GM12865 (cell line): Measurements from ENCODE around the gene PHYHIPL.

Experiments used
- DNase-seq: peaks from one replicate; pipeline ENCODE4 v3.0.0; 2010; ENCODE audit warnings: low read depth
- H3K4me3 ChIP-seq: 2 replicates; pipeline ENCODE4 v1.5.1; 2011; ENCODE audit warnings: mild to moderate bottlenecking, low read depth, low read length, control low read depth
- TF ChIP-seq, protein P1 (sequence below): IDR thresholded peaks from 2 replicates; pipeline ENCODE4 v1.5.1; 2011; ENCODE audit warnings: low read length, control low read depth, low read depth, inconsistent platforms; ENCODE audit not compliant: insufficient read depth; ENCODE audit errors: missing control alignments

The PHYHIPL gene

DNA sequence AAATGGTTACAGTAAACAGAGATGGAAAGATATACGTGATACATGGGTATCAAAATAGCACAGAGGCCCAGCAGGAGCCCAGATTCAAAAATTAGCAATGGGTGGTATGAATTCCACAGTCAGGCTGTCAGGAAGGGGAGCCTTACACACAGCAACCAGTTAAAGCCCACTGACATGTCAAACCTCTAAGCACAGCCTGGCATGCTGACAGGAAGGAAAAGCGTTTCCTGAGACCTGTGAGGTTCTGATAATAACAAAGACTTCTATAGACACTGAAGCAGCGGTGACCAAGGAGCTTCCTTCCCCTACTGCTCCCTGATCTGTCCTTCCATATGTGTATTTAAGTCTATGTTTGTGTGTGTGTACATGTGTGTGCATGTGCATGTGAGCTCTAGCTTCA, 89.9 kb downstream of the PHYHIPL start:
- H3K4me3 ChIP-seq, result no peak overlapping the region
- no peak for DNase-seq
- TF ChIP-seq, protein P1, sequence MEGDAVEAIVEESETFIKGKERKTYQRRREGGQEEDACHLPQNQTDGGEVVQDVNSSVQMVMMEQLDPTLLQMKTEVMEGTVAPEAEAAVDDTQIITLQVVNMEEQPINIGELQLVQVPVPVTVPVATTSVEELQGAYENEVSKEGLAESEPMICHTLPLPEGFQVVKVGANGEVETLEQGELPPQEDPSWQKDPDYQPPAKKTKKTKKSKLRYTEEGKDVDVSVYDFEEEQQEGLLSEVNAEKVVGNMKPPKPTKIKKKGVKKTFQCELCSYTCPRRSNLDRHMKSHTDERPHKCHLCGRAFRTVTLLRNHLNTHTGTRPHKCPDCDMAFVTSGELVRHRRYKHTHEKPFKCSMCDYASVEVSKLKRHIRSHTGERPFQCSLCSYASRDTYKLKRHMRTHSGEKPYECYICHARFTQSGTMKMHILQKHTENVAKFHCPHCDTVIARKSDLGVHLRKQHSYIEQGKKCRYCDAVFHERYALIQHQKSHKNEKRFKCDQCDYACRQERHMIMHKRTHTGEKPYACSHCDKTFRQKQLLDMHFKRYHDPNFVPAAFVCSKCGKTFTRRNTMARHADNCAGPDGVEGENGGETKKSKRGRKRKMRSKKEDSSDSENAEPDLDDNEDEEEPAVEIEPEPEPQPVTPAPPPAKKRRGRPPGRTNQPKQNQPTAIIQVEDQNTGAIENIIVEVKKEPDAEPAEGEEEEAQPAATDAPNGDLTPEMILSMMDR, result no peak

DNA sequence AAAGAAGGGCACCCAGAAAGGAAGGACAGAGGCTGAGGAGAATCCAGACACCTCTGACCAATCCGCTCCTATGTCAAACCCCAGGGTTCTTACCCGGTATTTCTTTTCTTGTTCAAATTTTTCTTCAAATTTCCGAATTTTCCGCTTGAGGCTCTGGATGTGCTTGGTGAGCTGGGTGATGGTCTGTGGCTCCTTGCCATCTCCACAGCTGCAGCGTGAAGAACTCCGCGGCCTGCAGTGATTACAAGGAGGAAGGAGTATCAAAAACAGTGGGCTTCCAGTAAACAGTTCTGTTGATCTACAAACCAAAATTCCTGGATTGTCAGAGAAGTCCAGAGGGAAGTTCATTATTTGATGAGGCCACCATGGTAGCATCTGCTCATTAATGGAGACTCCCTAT, 92.0 kb downstream of the PHYHIPL start:
- H3K4me3 ChIP-seq, result no peak overlapping the region
- TF ChIP-seq, protein P1, result no peak
- DNase-seq, result no peak

DNA sequence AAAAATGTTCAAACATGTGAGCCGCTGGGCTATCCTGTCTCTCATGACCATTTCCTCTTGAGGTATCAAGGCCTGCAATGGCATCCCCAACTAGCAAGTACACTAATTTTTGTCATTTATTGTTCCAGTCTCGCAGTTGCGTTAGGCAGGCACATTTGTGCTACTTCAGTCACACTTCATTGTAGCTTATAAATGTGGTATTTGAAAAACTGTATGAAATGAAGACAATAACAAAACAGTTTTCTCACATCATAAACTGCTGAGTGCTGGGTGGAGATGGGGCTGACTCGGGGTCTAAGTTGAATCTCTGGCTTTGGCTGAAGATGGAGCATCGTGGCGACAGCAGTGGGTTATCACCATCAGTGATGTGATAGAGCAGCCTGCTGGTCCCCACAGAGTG, 93.2 kb downstream of the PHYHIPL start:
- TF ChIP-seq, protein P1, result no peak
- no peak for DNase-seq
- no peak overlapping the region for H3K4me3 ChIP-seq

DNA sequence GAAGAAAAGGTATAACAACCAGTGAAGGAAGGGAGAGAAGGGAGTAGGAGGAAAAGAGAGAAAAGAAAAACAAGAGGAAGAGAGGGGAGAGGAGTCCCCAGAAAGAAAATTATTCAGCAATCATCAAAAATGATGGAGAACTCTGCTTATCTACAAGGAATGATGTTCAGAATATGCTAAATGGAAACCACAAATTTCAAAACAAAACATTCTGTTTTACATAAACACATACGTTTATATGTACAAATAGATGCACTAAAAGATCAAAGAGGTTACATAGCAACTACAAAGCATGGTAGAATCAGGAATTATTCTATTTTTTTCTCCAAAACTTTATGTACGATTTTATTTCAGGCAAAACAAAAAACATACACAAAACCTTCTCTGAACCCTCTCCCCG, 94.0 kb downstream of the PHYHIPL start:
- TF ChIP-seq, protein P1, result no peak
- no peak overlapping the region for H3K4me3 ChIP-seq
- no peak for DNase-seq

DNA sequence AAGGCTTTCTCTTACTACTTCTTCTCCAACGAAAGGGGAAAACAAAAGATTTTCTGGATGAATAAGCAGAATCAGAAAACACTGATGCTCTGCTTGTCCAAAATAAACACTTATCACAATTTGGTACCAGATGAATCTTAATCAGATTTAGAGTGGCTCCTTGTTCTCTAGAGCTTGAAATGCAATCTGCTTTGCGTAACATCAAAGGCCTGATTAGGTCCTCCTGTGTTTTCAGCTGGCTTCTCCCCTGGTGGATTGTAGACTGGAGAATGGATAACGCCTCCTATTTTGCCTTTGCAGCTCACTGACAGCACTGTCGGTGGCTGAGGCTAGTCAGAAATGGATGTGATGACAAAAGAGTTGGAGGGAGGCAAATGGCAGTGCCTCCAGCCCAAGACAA, 94.7 kb downstream of the PHYHIPL start:
- no peak for DNase-seq
- TF ChIP-seq, protein P1, result no peak
- H3K4me3 ChIP-seq, result no peak overlapping the region

DNA sequence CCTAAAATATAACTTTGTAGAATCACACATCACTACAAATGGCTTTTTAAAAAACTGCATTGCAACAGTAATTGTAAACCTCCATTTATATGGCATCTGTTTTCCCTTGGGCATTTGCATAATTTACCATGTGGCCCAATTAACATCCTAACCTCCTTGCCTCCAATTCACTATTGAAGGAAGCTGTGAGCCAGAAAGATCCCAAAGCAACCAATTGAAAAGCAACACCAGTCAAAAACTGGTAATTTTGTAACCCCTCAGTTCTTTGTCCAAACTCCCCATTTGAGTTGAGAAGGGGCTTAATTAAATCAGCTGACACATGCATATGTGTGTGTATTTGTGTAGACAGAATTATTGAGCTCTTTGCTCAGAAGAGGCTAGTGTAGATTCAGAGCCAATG, 95.6 kb downstream of the PHYHIPL start:
- H3K4me3 ChIP-seq, result no peak overlapping the region
- no peak for DNase-seq
- TF ChIP-seq, protein P1, result no peak

DNA sequence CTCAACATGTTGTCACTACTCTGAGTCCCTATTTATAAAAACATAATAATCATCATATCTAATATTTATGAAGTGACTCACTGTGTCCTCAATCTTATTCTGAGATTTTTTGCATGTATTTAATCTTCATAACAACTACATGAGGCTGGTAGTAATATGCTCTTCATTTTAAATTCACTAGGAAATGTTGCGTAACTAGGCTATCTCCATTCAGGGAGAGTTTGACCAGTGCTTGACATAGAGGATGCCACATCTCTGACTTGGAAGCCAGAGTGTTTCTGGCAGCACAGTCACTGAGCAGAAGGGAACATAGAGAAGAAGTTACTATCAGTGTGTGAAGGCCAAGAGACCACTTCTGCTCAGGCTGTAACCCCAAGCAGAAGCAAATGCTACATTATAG, 97.0 kb downstream of the PHYHIPL start:
- TF ChIP-seq, protein P1, result no peak

More for the DNA sequence above, 97.0 kb downstream of the PHYHIPL start:
- H3K4me3 ChIP-seq, result no peak overlapping the region
- no peak for DNase-seq
